ENCODE results near the gene SEC11A.
"Not testable (repeated sequence)": the region's sequence is repeated elsewhere in the genome, so short reads cannot be mapped to it uniquely, and the experiment has no call there.

The SEC11A gene

GRCh38 chr15:84735480-84736061 is 19.6 kb upstream of the SEC11A start:
- peaks cover 18% of the 10 kb centered on the region for H3K4me1 ChIP-seq (ENCODE audit: control insufficient read depth, insufficient read depth, low read length)
- not testable (repeated sequence) for H3K4me3 ChIP-seq (ENCODE audit: low read length); DNase-seq (ENCODE audit: low read depth); H3K9me3 ChIP-seq (ENCODE audit: control insufficient read depth, low read length); H3K36me3 ChIP-seq (ENCODE audit: control insufficient read depth, insufficient read depth, low read length, severe bottlenecking); H3K27me3 ChIP-seq (replicated peaks; ENCODE audit: control insufficient read depth, insufficient read depth, low read length); H3K9ac ChIP-seq (ENCODE audit: low read length)

GRCh38 chr15:84734794-84735479 is 19.0 kb upstream of the SEC11A start:
- no peak overlapping the region for H3K9ac ChIP-seq (ENCODE audit: low read length)
- H3K9me3 ChIP-seq (ENCODE audit: control insufficient read depth, low read length), result no peaks in the 10 kb centered on the region
- H3K4me3 ChIP-seq (ENCODE audit: low read length), result no peak overlapping the region
- H3K4me1 ChIP-seq (ENCODE audit: control insufficient read depth, insufficient read depth, low read length), result peaks cover 14% of the 10 kb centered on the region
- H3K27me3 ChIP-seq (replicated peaks; ENCODE audit: control insufficient read depth, insufficient read depth, low read length), result no peaks in the 10 kb centered on the region
- no peak for DNase-seq (ENCODE audit: low read depth)
- no peaks in the 10 kb centered on the region for H3K36me3 ChIP-seq (ENCODE audit: control insufficient read depth, insufficient read depth, low read length, severe bottlenecking)

- no peaks in the 10 kb centered on the region for H3K36me3 ChIP-seq (ENCODE audit: control insufficient read depth, insufficient read depth, low read length, severe bottlenecking)
- H3K4me3 ChIP-seq (ENCODE audit: low read length), result no peak overlapping the region
- no peak overlapping the region for H3K9ac ChIP-seq (ENCODE audit: low read length)
- H3K4me1 ChIP-seq (ENCODE audit: control insufficient read depth, insufficient read depth, low read length), result peaks cover 14% of the 10 kb centered on the region
- no peaks in the 10 kb centered on the region for H3K27me3 ChIP-seq (replicated peaks; ENCODE audit: control insufficient read depth, insufficient read depth, low read length)
- peak; percentile 79 for DNase-seq (ENCODE audit: low read depth)
- no peaks in the 10 kb centered on the region for H3K9me3 ChIP-seq (ENCODE audit: control insufficient read depth, low read length)
Observed at GRCh38 chr15:84731774-84732173, 15.8 kb upstream of the SEC11A start.

- Histone ChIP-seq H3K9me3 (ENCODE audit: control insufficient read depth, low read length) (no peaks in the 10 kb centered on the region), H3K27me3 (replicated peaks; ENCODE audit: control insufficient read depth, insufficient read depth, low read length) (no peaks in the 10 kb centered on the region), H3K4me1 (ENCODE audit: control insufficient read depth, insufficient read depth, low read length) (peaks cover 14% of the 10 kb centered on the region), H3K9ac (ENCODE audit: low read length) (no peak overlapping the region), H3K4me3 (ENCODE audit: low read length) (no peak overlapping the region), H3K36me3 (ENCODE audit: control insufficient read depth, insufficient read depth, low read length, severe bottlenecking) (no peaks in the 10 kb centered on the region)
- DNase-seq (ENCODE audit: low read depth), result no peak
Observed at GRCh38 chr15:84727429-84727828, 11.5 kb upstream of the SEC11A start.

- Histone ChIP-seq H3K9ac (ENCODE audit: low read length) (no peak overlapping the region), H3K27me3 (replicated peaks; ENCODE audit: control insufficient read depth, insufficient read depth, low read length) (no peaks in the 10 kb centered on the region), H3K36me3 (ENCODE audit: control insufficient read depth, insufficient read depth, low read length, severe bottlenecking) (no peaks in the 10 kb centered on the region), H3K4me3 (ENCODE audit: low read length) (no peak overlapping the region), H3K9me3 (ENCODE audit: control insufficient read depth, low read length) (no peaks in the 10 kb centered on the region), H3K4me1 (ENCODE audit: control insufficient read depth, insufficient read depth, low read length) (peaks cover 5% of the 10 kb centered on the region)
- no peak for DNase-seq (ENCODE audit: low read depth)
Observed at GRCh38 chr15:84725001-84725491, 9.1 kb upstream of the SEC11A start.

GRCh38 chr15:84722628-84723027 is 6.7 kb upstream of the SEC11A start:
- no peak for DNase-seq (ENCODE audit: low read depth)
- H3K4me3 ChIP-seq (ENCODE audit: low read length), result no peak overlapping the region
- no peaks in the 10 kb centered on the region for H3K27me3 ChIP-seq (replicated peaks; ENCODE audit: control insufficient read depth, insufficient read depth, low read length)
- H3K9me3 ChIP-seq (ENCODE audit: control insufficient read depth, low read length), result no peaks in the 10 kb centered on the region
- H3K36me3 ChIP-seq (ENCODE audit: control insufficient read depth, insufficient read depth, low read length, severe bottlenecking), result no peaks in the 10 kb centered on the region
- peaks cover 5% of the 10 kb centered on the region for H3K4me1 ChIP-seq (ENCODE audit: control insufficient read depth, insufficient read depth, low read length)
- no peak overlapping the region for H3K9ac ChIP-seq (ENCODE audit: low read length)

GRCh38 chr15:84721371-84721770 is 5.4 kb upstream of the SEC11A start:
- Histone ChIP-seq H3K4me3 (ENCODE audit: low read length) (no peak overlapping the region), H3K27me3 (replicated peaks; ENCODE audit: control insufficient read depth, insufficient read depth, low read length) (no peaks in the 10 kb centered on the region), H3K9me3 (ENCODE audit: control insufficient read depth, low read length) (no peaks in the 10 kb centered on the region), H3K9ac (ENCODE audit: low read length) (no peak overlapping the region), H3K4me1 (ENCODE audit: control insufficient read depth, insufficient read depth, low read length) (peaks cover 10% of the 10 kb centered on the region), H3K36me3 (ENCODE audit: control insufficient read depth, insufficient read depth, low read length, severe bottlenecking) (no peaks in the 10 kb centered on the region)
- no peak for DNase-seq (ENCODE audit: low read depth)

GRCh38 chr15:84715441-84716035 is 401 bp downstream of the SEC11A start:
- Histone ChIP-seq H3K4me3 (ENCODE audit: low read length) (peak overlapping the region; percentile 91), H3K9me3 (ENCODE audit: control insufficient read depth, low read length) (no peaks in the 10 kb centered on the region)
- peak; percentile 66 for DNase-seq (ENCODE audit: low read depth)

GRCh38 chr15:84714821-84715220 is 1.1 kb downstream of the SEC11A start:
- Histone ChIP-seq H3K9ac (ENCODE audit: low read length) (peak overlapping the region; percentile 99), H3K36me3 (ENCODE audit: control insufficient read depth, insufficient read depth, low read length, severe bottlenecking) (peaks cover 16% of the 10 kb centered on the region), H3K4me3 (ENCODE audit: low read length) (peak overlapping the region; percentile 91), H3K9me3 (ENCODE audit: control insufficient read depth, low read length) (no peaks in the 10 kb centered on the region), H3K4me1 (ENCODE audit: control insufficient read depth, insufficient read depth, low read length) (peaks cover 24% of the 10 kb centered on the region), H3K27me3 (replicated peaks; ENCODE audit: control insufficient read depth, insufficient read depth, low read length) (no peaks in the 10 kb centered on the region)
- peak; percentile 35 for DNase-seq (ENCODE audit: low read depth)

More at GRCh38 chr15:84715441-84716035, 401 bp downstream of the SEC11A start:
- peak overlapping the region; percentile 99 for H3K9ac ChIP-seq (ENCODE audit: low read length)
- H3K36me3 ChIP-seq (ENCODE audit: control insufficient read depth, insufficient read depth, low read length, severe bottlenecking), result peaks cover 9% of the 10 kb centered on the region
- H3K27me3 ChIP-seq (replicated peaks; ENCODE audit: control insufficient read depth, insufficient read depth, low read length), result no peaks in the 10 kb centered on the region
- peaks cover 24% of the 10 kb centered on the region for H3K4me1 ChIP-seq (ENCODE audit: control insufficient read depth, insufficient read depth, low read length)

GRCh38 chr15:84714372-84714771 is 1.6 kb downstream of the SEC11A start:
- Histone ChIP-seq H3K4me1 (ENCODE audit: control insufficient read depth, insufficient read depth, low read length) (peaks cover 24% of the 10 kb centered on the region), H3K4me3 (ENCODE audit: low read length) (peak overlapping the region; percentile 91), H3K36me3 (ENCODE audit: control insufficient read depth, insufficient read depth, low read length, severe bottlenecking) (peaks cover 20% of the 10 kb centered on the region), H3K27me3 (replicated peaks; ENCODE audit: control insufficient read depth, insufficient read depth, low read length) (no peaks in the 10 kb centered on the region), H3K9me3 (ENCODE audit: control insufficient read depth, low read length) (no peaks in the 10 kb centered on the region), H3K9ac (ENCODE audit: low read length) (peak overlapping the region; percentile 99)
- DNase-seq (ENCODE audit: low read depth), result no peak

GRCh38 chr15:84703808-84704207 is 12.1 kb downstream of the SEC11A start:
- Histone ChIP-seq H3K27me3 (replicated peaks; ENCODE audit: control insufficient read depth, insufficient read depth, low read length) (no peaks in the 10 kb centered on the region), H3K4me1 (ENCODE audit: control insufficient read depth, insufficient read depth, low read length) (peaks cover 22% of the 10 kb centered on the region), H3K9me3 (ENCODE audit: control insufficient read depth, low read length) (no peaks in the 10 kb centered on the region), H3K36me3 (ENCODE audit: control insufficient read depth, insufficient read depth, low read length, severe bottlenecking) (peaks cover 4% of the 10 kb centered on the region), H3K4me3 (ENCODE audit: low read length) (no peak overlapping the region), H3K9ac (ENCODE audit: low read length) (no peak overlapping the region)
- no peak for DNase-seq (ENCODE audit: low read depth)

Data from adipocyte (in vitro differentiated cells).